Liver (tissue), 9 donors: ENCODE results near the gene DGKB. TPM values are rescaled to one million over a fixed set of nuclear protein-coding genes. Genes with fewer than 3 reads are reported as not detected.

Source experiments
- DNase-seq: peaks from one replicate; pipeline ENCODE4 v3.0.0-alpha.2; 2017; ENCODE audit warnings: low spot score
- H3K27ac ChIP-seq, 2 donors: one replicate each; pipeline ENCODE4 v1.7.0; 2013; ENCODE audit warnings: inconsistent platforms in 2 of 2, low read length in 2 of 2, control low read depth in 1 of 2, low read depth in 1 of 2, mild to moderate bottlenecking in 1 of 2
- H3K27me3 ChIP-seq, 4 donors: one replicate each; pipeline versions ENCODE4 v1.6.1 to v1.7.0; 2013; ENCODE audit warnings: low read length in 3 of 4, inconsistent platforms in 1 of 4, mild to moderate bottlenecking in 1 of 4, moderate library complexity in 1 of 4; ENCODE audit not compliant: control insufficient read depth in 4 of 4, insufficient read depth in 4 of 4
- H3K36me3 ChIP-seq, 4 donors: one replicate each; pipeline versions ENCODE4 v1.6.1 to v1.7.0; 2013; ENCODE audit warnings: low read length in 3 of 4, mild to moderate bottlenecking in 3 of 4, low read depth in 1 of 4, moderate library complexity in 1 of 4; ENCODE audit not compliant: control insufficient read depth in 4 of 4, insufficient read depth in 3 of 4
- H3K4me1 ChIP-seq, 4 donors: one replicate each; pipeline versions ENCODE4 v1.6.1 to v1.7.0; 2013; ENCODE audit warnings: low read length in 3 of 4, mild to moderate bottlenecking in 3 of 4, moderate library complexity in 1 of 4; ENCODE audit not compliant: control insufficient read depth in 4 of 4, insufficient read depth in 4 of 4
- H3K4me3 ChIP-seq, 3 donors: one replicate each; pipeline versions ENCODE4 v1.6.1 to v1.7.0; 2013; ENCODE audit warnings: low read length in 3 of 3, control low read depth in 1 of 3, low read depth in 1 of 3, mild to moderate bottlenecking in 1 of 3
- H3K9ac ChIP-seq, 2 donors: one replicate each; pipeline ENCODE4 v1.7.0; 2013; ENCODE audit warnings: low read length in 2 of 2, mild to moderate bottlenecking in 2 of 2, moderate library complexity in 2 of 2, control low read depth in 1 of 2, low read depth in 1 of 2
- H3K9me3 ChIP-seq, 4 donors: one replicate each; pipeline versions ENCODE4 v1.6.1 to v1.7.0; 2013; ENCODE audit warnings: low read length in 3 of 4; ENCODE audit not compliant: control insufficient read depth in 4 of 4
- EGR1 ChIP-seq, 2 donors: IDR thresholded peaks; 2 replicates each; pipeline ENCODE4 v1.6.1; 2016 to 2018; ENCODE audit warnings: antibody characterized with exemption in 2 of 2, low read depth in 2 of 2
- FOXA1 ChIP-seq: IDR thresholded peaks from 2 replicates; pipeline ENCODE4 v1.6.1; 2016; ENCODE audit warnings: antibody characterized with exemption
- FOXA2 ChIP-seq: IDR thresholded peaks from 2 replicates; pipeline ENCODE4 v1.6.1; 2016; ENCODE audit warnings: antibody characterized with exemption
- GABPA ChIP-seq, 2 donors: IDR thresholded peaks in 1 of 2; conservative IDR thresholded peaks in 1 of 2; 2 replicates each; pipeline ENCODE4 v1.6.1; 2016; ENCODE audit warnings: antibody characterized with exemption in 2 of 2, mild to moderate bottlenecking in 1 of 2, moderate library complexity in 1 of 2
- HNF4A ChIP-seq, 2 donors: conservative IDR thresholded peaks; 2 replicates each; pipeline ENCODE4 v1.6.1; 2016; ENCODE audit warnings: antibody characterized with exemption in 2 of 2, mild to moderate bottlenecking in 2 of 2
- HNF4G ChIP-seq: IDR thresholded peaks from 2 replicates; pipeline ENCODE4 v1.6.1; 2016; ENCODE audit warnings: antibody characterized with exemption
- JUND ChIP-seq, 2 donors: IDR thresholded peaks; 2 replicates each; pipeline ENCODE4 v1.6.1; 2016; ENCODE audit warnings: antibody characterized with exemption in 2 of 2
- MAX ChIP-seq: IDR thresholded peaks from 2 replicates; pipeline ENCODE4 v1.6.1; 2016; ENCODE audit warnings: antibody characterized with exemption
- NR2F2 ChIP-seq: IDR thresholded peaks from 2 replicates; pipeline ENCODE4 v1.6.1; 2016; ENCODE audit warnings: antibody characterized with exemption
- RAD21 ChIP-seq, 2 donors: IDR thresholded peaks; 2 replicates each; pipeline ENCODE4 v1.6.1; 2016; ENCODE audit warnings: antibody characterized with exemption in 2 of 2, mild to moderate bottlenecking in 2 of 2
- REST ChIP-seq: IDR thresholded peaks from 2 replicates; pipeline ENCODE4 v1.6.1; 2016; ENCODE audit warnings: antibody characterized with exemption, mild to moderate bottlenecking
- RXRA ChIP-seq, 2 donors: IDR thresholded peaks; 2 replicates each; pipeline ENCODE4 v1.6.1; 2017 to 2018; ENCODE audit warnings: antibody characterized with exemption in 2 of 2, mild to moderate bottlenecking in 1 of 2
- SP1 ChIP-seq: IDR thresholded peaks from 2 replicates; pipeline ENCODE4 v1.6.1; 2018; ENCODE audit warnings: antibody characterized with exemption, mild to moderate bottlenecking
- TAF1 ChIP-seq: conservative IDR thresholded peaks from 2 replicates; pipeline ENCODE4 v1.6.1; 2016; ENCODE audit warnings: antibody characterized with exemption, mild to moderate bottlenecking
- YY1 ChIP-seq: IDR thresholded peaks from 2 replicates; pipeline ENCODE4 v1.6.1; 2016; ENCODE audit warnings: antibody characterized with exemption, mild to moderate bottlenecking
- WGBS: extraction: QIAGEN DNeasy Blood & Tissue Kit; methylation state at CpG from one replicate; pipeline ENCODE4 v1.1.7; 2013; 5-methylcytosine and 5-hydroxymethylcytosine counted together
- polyA plus RNA-seq, 2 donors: library from polyadenylated mRNA; stranded (reverse) in 1 of 2; unstranded in 1 of 2; fragments of 200-250 nt in 1 of 2; fragments of >200 nt in 1 of 2; fragmentation: Nextera tagmentation in 1 of 2; extraction: Ambion mirVana in 1 of 2; gene quantifications; one replicate each; pipeline versions ENCODE4 v1.2.1 to v1.2.3, GENCODE V29; 2013 to 2015
- total RNA-seq, 2 donors: library from RNA; depleted of rRNA; stranded (reverse); fragments of >200 nt; gene quantifications; one replicate each; pipeline ENCODE4 v1.2.3, GENCODE V29; 2014
- TF ChIP-seq, protein P1 (sequence below): fragments of 150-350 bp; IDR thresholded peaks from 2 replicates; pipeline ENCODE4 v1.5.1; 2017; ENCODE audit warnings: improper control_type of control experiment, low read depth, low read length; ENCODE audit not compliant: missing input control
- TF ChIP-seq, protein P2 (sequence below): IDR thresholded peaks from 2 replicates; pipeline ENCODE4 v1.6.1; 2016; ENCODE audit warnings: antibody characterized with exemption
- TF ChIP-seq, protein P3 (sequence below): IDR thresholded peaks from 2 replicates; pipeline ENCODE4 v1.6.1; 2016; ENCODE audit warnings: antibody characterized with exemption
- donor health status: healthy.
- donor health status: healthy.
- donor health status: healthy.
- donor health status: healthy.
- donor health status: healthy.

Gene DGKB
- total and polyA plus RNA-seq, 4 donors: 0.09 to 0.42 TPM; not detected in 2

GRCh38 chr7:14747701-14748100, 154.8 kb downstream of the DGKB start:
- Histone ChIP-seq H3K27me3 (no peaks in the 10 kb centered on the region), H3K9me3 (peaks cover 0 to 11% (median 4%) of the 10 kb centered on the region in 4 donors), H3K36me3 (no peaks in the 10 kb centered on the region), H3K27ac (no peak overlapping the region), H3K4me3 (no peak overlapping the region), H3K9ac (no peak overlapping the region), H3K4me1 (no peaks in the 10 kb centered on the region)
- TF ChIP-seq, protein P1, sequence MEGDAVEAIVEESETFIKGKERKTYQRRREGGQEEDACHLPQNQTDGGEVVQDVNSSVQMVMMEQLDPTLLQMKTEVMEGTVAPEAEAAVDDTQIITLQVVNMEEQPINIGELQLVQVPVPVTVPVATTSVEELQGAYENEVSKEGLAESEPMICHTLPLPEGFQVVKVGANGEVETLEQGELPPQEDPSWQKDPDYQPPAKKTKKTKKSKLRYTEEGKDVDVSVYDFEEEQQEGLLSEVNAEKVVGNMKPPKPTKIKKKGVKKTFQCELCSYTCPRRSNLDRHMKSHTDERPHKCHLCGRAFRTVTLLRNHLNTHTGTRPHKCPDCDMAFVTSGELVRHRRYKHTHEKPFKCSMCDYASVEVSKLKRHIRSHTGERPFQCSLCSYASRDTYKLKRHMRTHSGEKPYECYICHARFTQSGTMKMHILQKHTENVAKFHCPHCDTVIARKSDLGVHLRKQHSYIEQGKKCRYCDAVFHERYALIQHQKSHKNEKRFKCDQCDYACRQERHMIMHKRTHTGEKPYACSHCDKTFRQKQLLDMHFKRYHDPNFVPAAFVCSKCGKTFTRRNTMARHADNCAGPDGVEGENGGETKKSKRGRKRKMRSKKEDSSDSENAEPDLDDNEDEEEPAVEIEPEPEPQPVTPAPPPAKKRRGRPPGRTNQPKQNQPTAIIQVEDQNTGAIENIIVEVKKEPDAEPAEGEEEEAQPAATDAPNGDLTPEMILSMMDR: no peak
- no peak for TF ChIP-seq NR2F2
- TF ChIP-seq TAF1: no peak
- no peak for TF ChIP-seq HNF4G
- no peak for TF ChIP-seq GABPA (IDR thresholded peaks at IDR 0.05 in 1 of 2, conservative IDR thresholded peaks at IDR 0.05 in 1 of 2)
- TF ChIP-seq, protein P2, sequence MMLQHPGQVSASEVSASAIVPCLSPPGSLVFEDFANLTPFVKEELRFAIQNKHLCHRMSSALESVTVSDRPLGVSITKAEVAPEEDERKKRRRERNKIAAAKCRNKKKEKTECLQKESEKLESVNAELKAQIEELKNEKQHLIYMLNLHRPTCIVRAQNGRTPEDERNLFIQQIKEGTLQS: no peak
- TF ChIP-seq, protein P3, sequence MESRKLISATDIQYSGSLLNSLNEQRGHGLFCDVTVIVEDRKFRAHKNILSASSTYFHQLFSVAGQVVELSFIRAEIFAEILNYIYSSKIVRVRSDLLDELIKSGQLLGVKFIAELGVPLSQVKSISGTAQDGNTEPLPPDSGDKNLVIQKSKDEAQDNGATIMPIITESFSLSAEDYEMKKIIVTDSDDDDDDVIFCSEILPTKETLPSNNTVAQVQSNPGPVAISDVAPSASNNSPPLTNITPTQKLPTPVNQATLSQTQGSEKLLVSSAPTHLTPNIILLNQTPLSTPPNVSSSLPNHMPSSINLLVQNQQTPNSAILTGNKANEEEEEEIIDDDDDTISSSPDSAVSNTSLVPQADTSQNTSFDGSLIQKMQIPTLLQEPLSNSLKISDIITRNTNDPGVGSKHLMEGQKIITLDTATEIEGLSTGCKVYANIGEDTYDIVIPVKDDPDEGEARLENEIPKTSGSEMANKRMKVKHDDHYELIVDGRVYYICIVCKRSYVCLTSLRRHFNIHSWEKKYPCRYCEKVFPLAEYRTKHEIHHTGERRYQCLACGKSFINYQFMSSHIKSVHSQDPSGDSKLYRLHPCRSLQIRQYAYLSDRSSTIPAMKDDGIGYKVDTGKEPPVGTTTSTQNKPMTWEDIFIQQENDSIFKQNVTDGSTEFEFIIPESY: no peak
- TF ChIP-seq RAD21 (IDR thresholded peaks at IDR 0.05): no peak
- TF ChIP-seq REST: no peak
- TF ChIP-seq FOXA1: no peak
- TF ChIP-seq EGR1 (IDR thresholded peaks at IDR 0.05; ENCODE audit: low read depth in 2 of 2): no peak
- TF ChIP-seq MAX: no peak
- TF ChIP-seq YY1: no peak
- TF ChIP-seq JUND (IDR thresholded peaks at IDR 0.05): no peak
- no peak for TF ChIP-seq SP1
- no peak for TF ChIP-seq HNF4A (conservative IDR thresholded peaks at IDR 0.05)
- no peak for TF ChIP-seq RXRA (IDR thresholded peaks at IDR 0.05)
- TF ChIP-seq FOXA2: no peak
- WGBS: 80% methylated on average over 4 of the region's 4 CpGs
- DNase-seq: no peak
